GM19351 (cell line): ENCODE results near the gene CD177.
"Not testable (repeated sequence)": the region's sequence is repeated elsewhere in the genome, so short reads cannot be mapped to it uniquely, and the experiment has no call there.

Source experiments
- ATAC-seq: cut with Tn5 transposase; IDR thresholded peaks from one replicate; pipeline ENCODE4 v1.9.1; 2021; ENCODE audit warnings: mild to moderate bottlenecking, moderate library complexity; ENCODE audit not compliant: unreplicated experiment

Gene CD177

GRCh38 chr19:43380008-43380407 lies 26.5 kb downstream of the CD177 start:
- no peak for ATAC-seq

- ATAC-seq, result no peak
Measured at GRCh38 chr19:43380771-43381386, 27.4 kb downstream of the CD177 start.

- not testable (repeated sequence) for ATAC-seq
Measured at GRCh38 chr19:43382586-43383216, 29.2 kb downstream of the CD177 start.

- not testable (repeated sequence) for ATAC-seq
Measured at GRCh38 chr19:43383254-43383653, 29.8 kb downstream of the CD177 start.

- not testable (repeated sequence) for ATAC-seq
Measured at GRCh38 chr19:43383759-43384158, 30.3 kb downstream of the CD177 start.

GRCh38 chr19:43390903-43391551 lies 37.5 kb downstream of the CD177 start:
- not testable (repeated sequence) for ATAC-seq

- not testable (repeated sequence) for ATAC-seq
Measured at GRCh38 chr19:43391552-43391935, 38.1 kb downstream of the CD177 start.

GRCh38 chr19:43393501-43393900 lies 40.0 kb downstream of the CD177 start:
- not testable (repeated sequence) for ATAC-seq

GRCh38 chr19:43395561-43395960 lies 42.1 kb downstream of the CD177 start:
- ATAC-seq, result no peak

- no peak for ATAC-seq
Measured at GRCh38 chr19:43406297-43406696, 52.8 kb downstream of the CD177 start.

GRCh38 chr19:43407416-43408005 lies 54.0 kb downstream of the CD177 start:
- ATAC-seq, result no peak

- no peak for ATAC-seq
Measured at GRCh38 chr19:43408043-43408442, 54.6 kb downstream of the CD177 start.

- ATAC-seq, result no peak
Measured at GRCh38 chr19:43409415-43409814, 55.9 kb downstream of the CD177 start.

GRCh38 chr19:43412441-43412840 lies 59.0 kb downstream of the CD177 start:
- no peak for ATAC-seq
